CD14-positive monocyte (primary cell): ENCODE data around the gene DYNC1LI2. TPM values are rescaled to one million over a fixed set of nuclear protein-coding genes. Genes with fewer than 3 reads are reported as not detected.

Experiments used
- DNase-seq, 3 donors: peaks; one replicate each; pipeline ENCODE4 v3.0.0-alpha.2; 2011 to 2022
- H2AFZ ChIP-seq: 2 replicates; pipeline ENCODE4 v1.6.0; 2012; ENCODE audit warnings: mild to moderate bottlenecking, low read depth, low read length, inconsistent platforms; ENCODE audit not compliant: insufficient read depth, poor library complexity, severe bottlenecking
- H3K27ac ChIP-seq, 2 donors: 1 replicate in 1 of 2; 2 replicates in 1 of 2; pipeline ENCODE4 v1.5.1; 2012 to 2013; ENCODE audit warnings: low read length in 2 of 2, control low read depth in 1 of 2, inconsistent platforms in 1 of 2, low read depth in 1 of 2, mild to moderate bottlenecking in 1 of 2
- H3K27me3 ChIP-seq, 2 donors: one replicate each; pipeline versions ENCODE4 v1.6.0 to v1.6.1; 2011 to 2013; ENCODE audit warnings: low read length in 2 of 2; ENCODE audit not compliant: control insufficient read depth in 2 of 2, insufficient read depth in 2 of 2
- H3K36me3 ChIP-seq, 2 donors: replicated peaks in 1 of 2; 1 replicate in 1 of 2; 2 replicates in 1 of 2; pipeline versions ENCODE4 v1.5.1 to v1.6.1; 2012 to 2013; ENCODE audit warnings: low read length in 2 of 2, control low read depth in 1 of 2, inconsistent platforms in 1 of 2, mild to moderate bottlenecking in 1 of 2; ENCODE audit not compliant: insufficient read depth in 2 of 2, control insufficient read depth in 1 of 2
- H3K4me1 ChIP-seq, 2 donors: 1 replicate in 1 of 2; 2 replicates in 1 of 2; pipeline versions ENCODE4 v1.5.1 to v1.6.1; 2012 to 2013; ENCODE audit warnings: low read length in 2 of 2, control low read depth in 1 of 2, inconsistent platforms in 1 of 2, mild to moderate bottlenecking in 1 of 2, moderate library complexity in 1 of 2; ENCODE audit not compliant: insufficient read depth in 2 of 2, control insufficient read depth in 1 of 2
- H3K4me2 ChIP-seq: replicated peaks from 2 replicates; pipeline ENCODE3; 2012; ENCODE audit warnings: low read length, moderate library complexity, mild to moderate bottlenecking; ENCODE audit not compliant: poor library complexity, severe bottlenecking; ENCODE audit errors: extremely low read depth
- H3K4me3 ChIP-seq, 3 experiments: fragments of 200-600 bp in 1 of 3; sonication (generic) in 1 of 3; replicated peaks in 1 of 3; 1 replicate in 2 of 3; 2 replicates in 1 of 3; pipeline ENCODE4 v1.5.1; 2011 to 2013; ENCODE audit warnings: low read length in 3 of 3, mild to moderate bottlenecking in 3 of 3, control low read depth in 2 of 3, low read depth in 2 of 3, inconsistent platforms in 1 of 3, moderate library complexity in 1 of 3
- H3K79me2 ChIP-seq: 2 replicates; pipeline ENCODE4 v1.6.0; 2012; ENCODE audit warnings: mild to moderate bottlenecking, control low read depth, inconsistent platforms, low read length, moderate library complexity; ENCODE audit not compliant: insufficient read depth
- H3K9ac ChIP-seq: 2 replicates; pipeline ENCODE4 v1.6.0; 2017; ENCODE audit warnings: low read length, mild to moderate bottlenecking; ENCODE audit not compliant: insufficient read depth, poor library complexity, severe bottlenecking
- H3K9me3 ChIP-seq, 2 donors: replicated peaks in 1 of 2; 1 replicate in 1 of 2; 2 replicates in 1 of 2; pipeline versions ENCODE4 v1.5.1 to v1.6.1; 2012 to 2013; ENCODE audit warnings: low read length in 2 of 2, control low read depth in 1 of 2; ENCODE audit not compliant: control insufficient read depth in 1 of 2, insufficient read depth in 1 of 2
- H4K20me1 ChIP-seq: 2 replicates; pipeline ENCODE4 v1.6.0; 2012; ENCODE audit warnings: mild to moderate bottlenecking, low read length, control low read depth, moderate library complexity; ENCODE audit not compliant: insufficient read depth
- H3K27ac Mint-ChIP-seq, 7 donors: one replicate each; pipeline ENCODE4 v1.8.0; 2020; ENCODE audit warnings: mild to moderate bottlenecking in 7 of 7, mixed read lengths in 7 of 7, moderate library complexity in 6 of 7, inconsistent platforms in 2 of 7
- H3K27me3 Mint-ChIP-seq, 3 donors: one replicate each; pipeline ENCODE4 v1.8.0; 2021 to 2022; ENCODE audit warnings: low read depth in 3 of 3, mild to moderate bottlenecking in 3 of 3, mixed read lengths in 3 of 3, moderate library complexity in 3 of 3, inconsistent platforms in 1 of 3
- H3K36me3 Mint-ChIP-seq, 2 donors: one replicate each; pipeline ENCODE4 v1.8.0; 2020; ENCODE audit warnings: mixed read lengths in 2 of 2, inconsistent platforms in 1 of 2, mild to moderate bottlenecking in 1 of 2
- H3K4me1 Mint-ChIP-seq: one replicate; pipeline ENCODE4 v1.8.0; 2020; ENCODE audit warnings: mild to moderate bottlenecking, mixed read lengths
- H3K4me3 Mint-ChIP-seq, 2 donors: one replicate each; pipeline ENCODE4 v1.8.0; 2020; ENCODE audit warnings: mild to moderate bottlenecking in 2 of 2, mixed read lengths in 2 of 2, moderate library complexity in 1 of 2
- H3K9me3 Mint-ChIP-seq, 7 donors: one replicate each; pipeline ENCODE4 v1.8.0; 2020 to 2022; ENCODE audit warnings: mixed read lengths in 7 of 7, mild to moderate bottlenecking in 6 of 7, moderate library complexity in 6 of 7, inconsistent platforms in 2 of 7
- CTCF ChIP-seq: fragments of 200-600 bp; IDR thresholded peaks from one replicate; pipeline ENCODE4 v1.8.0; 2022; ENCODE audit warnings: antibody characterized with exemption, mild to moderate bottlenecking
- WGBS: methylation state at CpG from one replicate; pipeline ENCODE4 v1.1.5; 2013; ENCODE audit warnings: missing lambda C conversion rate; ENCODE audit not compliant: insufficient coverage; 5-methylcytosine and 5-hydroxymethylcytosine counted together
- intact Hi-C, 2 donors: fragments of 100-400 bp; cut with micrococcal nuclease; formaldehyde crosslinking; loops; one replicate each; pipeline versions ENCODE4 v1.15.0 to v1.15.1; 2023
- polyA plus RNA-seq, 3 donors: library from polyadenylated mRNA; depleted of rRNA in 1 of 3; unstranded in 2 of 3; stranded (reverse) in 1 of 3; fragments of 300-500 nt in 2 of 3; fragments of >200 nt in 1 of 3; fragmentation: Illumina TruSeq in 2 of 3; gene quantifications; 1 replicate in 2 of 3; 2 replicates in 1 of 3; pipeline ENCODE4 v1.2.3, GENCODE V29; 2012 to 2021

DYNC1LI2 gene
- polyA plus RNA-seq, 3 donors = 14.9 to 125 (median 23.9) TPM

- H3K4me1 ChIP-seq = no peaks in the 10 kb centered on the region
- no peak overlapping the region for H3K4me3 ChIP-seq
- H2AFZ ChIP-seq = no peak overlapping the region
- no peak overlapping the region for H3K4me2 ChIP-seq
- 86% methylated on average over 1 of the region's 2 CpGs for WGBS
- Mint-ChIP-seq H3K4me1 (peaks cover 4% of the 10 kb centered on the region), H3K4me3 (no peak overlapping the region), H3K9me3 (no peaks in the 10 kb centered on the region), H3K36me3 (peaks cover 18 to 50% of the 10 kb centered on the region in 2 donors), H3K27ac (no peak overlapping the region), H3K27me3 (peaks cover 0 to 2% (median 0%) of the 10 kb centered on the region in 3 donors)
- TF ChIP-seq CTCF = no peak
- H3K36me3 ChIP-seq = peaks cover 3 to 33% of the 10 kb centered on the region in 2 donors
- H3K9ac ChIP-seq = no peak overlapping the region
- no peaks in the 10 kb centered on the region for H3K9me3 ChIP-seq
- H3K79me2 ChIP-seq = peaks cover 67% of the 10 kb centered on the region
- H3K27me3 ChIP-seq = no peaks in the 10 kb centered on the region
- no peak for DNase-seq
- intact Hi-C loops = no loop called here
- no peak overlapping the region for H3K27ac ChIP-seq
- peaks cover 28% of the 10 kb centered on the region for H4K20me1 ChIP-seq
These were observed 73.1 kb downstream of the DYNC1LI2 start for GRCh38 chr16:66678337-66678736.

GRCh38 chr16:66677836-66678235 lies 73.6 kb downstream of the DYNC1LI2 start:
- Mint-ChIP-seq H3K4me1 (peaks cover 4% of the 10 kb centered on the region), H3K36me3 (peaks cover 18 to 49% of the 10 kb centered on the region in 2 donors), H3K27me3 (peaks cover 0 to 4% (median 0%) of the 10 kb centered on the region in 3 donors), H3K4me3 (no peak overlapping the region), H3K9me3 (no peaks in the 10 kb centered on the region), H3K27ac (peak overlapping the region in 1 of 7 donors; percentile 41)
- DNase-seq = no peak
- 91% methylated on average over 6 of the region's 6 CpGs for WGBS
- Histone ChIP-seq H3K36me3 (peaks cover 3 to 33% of the 10 kb centered on the region in 2 donors), H3K27me3 (no peaks in the 10 kb centered on the region), H3K27ac (no peak overlapping the region), H3K4me1 (no peaks in the 10 kb centered on the region), H3K9me3 (no peaks in the 10 kb centered on the region), H3K9ac (no peak overlapping the region), H3K79me2 (peaks cover 67% of the 10 kb centered on the region), H4K20me1 (peaks cover 29% of the 10 kb centered on the region), H2AFZ (no peak overlapping the region), H3K4me3 (no peak overlapping the region), H3K4me2 (no peak overlapping the region)
- intact Hi-C loops = no loop called here
- TF ChIP-seq CTCF = no peak
